GM12878 (cell line): ENCODE results near the gene BNC2. TPM values are rescaled to one million over a fixed set of nuclear protein-coding genes. Genes with fewer than 3 reads are reported as not detected.

Source experiments
- ATAC-seq: fragments of 200-7000 bp; cut with Tn5 transposase; 3 replicates; pipeline ENCODE4 v1.9.1; 2020; ENCODE audit warnings: mild to moderate bottlenecking, moderate library complexity
- BruUV-seq: library from RNA; stranded (reverse); fragments of 400-500 nt; replicated peaks from 2 replicates; lab custom pipeline; 2021; lab: Mats Ljungman, UMichigan
- CTCF ChIA-PET: fragments of 300-600 bp; sonication (Branson Sonifier 250); formaldehyde crosslinking; extraction: SDS; loops from one replicate; lab custom pipeline; 2021; ENCODE audit warnings: inconsistent platforms; lab: Yijun Ruan, JAX
- POLR2A ChIA-PET: fragments of 350-600 bp; formaldehyde crosslinking; extraction: SDS; loops from one replicate; lab custom pipeline; 2021; ENCODE audit warnings: inconsistent platforms; lab: Charles Lee
- RAD21 ChIA-PET: fragments of 300-600 bp; sonication (Branson Sonifier 250); formaldehyde crosslinking; loops from one replicate; lab custom pipeline; 2023; ENCODE audit warnings: antibody characterized with exemption; ENCODE audit not compliant: unreplicated experiment; lab: Charles Lee
- SMC1A ChIA-PET: fragments of 300-600 bp; sonication (Branson Sonifier 250); formaldehyde crosslinking; loops from one replicate; lab custom pipeline; 2023; ENCODE audit not compliant: unreplicated experiment, uncharacterized antibody; lab: Charles Lee
- DNase-seq: peaks from one replicate; pipeline ENCODE4 v3.0.0-alpha.2; 2011; ENCODE audit warnings: low read depth, low spot score
- FAIRE-seq: peaks from 3 replicates; lab custom pipeline; 2011; peaks lifted over from hg19 to GRCh38; lab: Jason Lieb, UNC
- H2AFZ ChIP-seq: 2 replicates; pipeline ENCODE4 v1.6.0; 2011; ENCODE audit warnings: low read depth, low read length, control low read depth; ENCODE audit not compliant: control insufficient read depth
- H3K27ac ChIP-seq: 2 replicates; pipeline ENCODE4 v1.5.1; 2011; ENCODE audit warnings: control low read depth; ENCODE audit not compliant: control insufficient read depth, insufficient read depth
- H3K27me3 ChIP-seq, 2 experiments: replicated peaks in 1 of 2; 2 replicates each; pipeline versions ENCODE4 v1.6.0 to v1.6.1; 2011; ENCODE audit warnings: low read length in 1 of 2; ENCODE audit not compliant: control insufficient read depth in 2 of 2, insufficient read depth in 2 of 2
- H3K36me3 ChIP-seq, 2 experiments: 2 replicates each; pipeline ENCODE4 v1.5.1; 2011; ENCODE audit warnings: low read length in 1 of 2; ENCODE audit not compliant: control insufficient read depth in 2 of 2, insufficient read depth in 2 of 2
- H3K4me1 ChIP-seq: 2 replicates; pipeline ENCODE4 v1.6.1; 2011; ENCODE audit warnings: mild to moderate bottlenecking, low read length, moderate library complexity, mixed read lengths; ENCODE audit not compliant: control insufficient read depth, insufficient read depth
- H3K4me2 ChIP-seq: 2 replicates; pipeline ENCODE4 v1.6.0; 2011; ENCODE audit warnings: control low read depth; ENCODE audit not compliant: control insufficient read depth, insufficient read depth
- H3K4me3 ChIP-seq: fragments of 200-600 bp; sonication (generic); 2 replicates; pipeline ENCODE4 v1.5.1; 2016
- H3K79me2 ChIP-seq: 2 replicates; pipeline ENCODE4 v1.6.0; 2011; ENCODE audit warnings: low read length; ENCODE audit not compliant: control insufficient read depth, insufficient read depth
- H3K9ac ChIP-seq: 2 replicates; pipeline ENCODE4 v1.8.0; 2011; ENCODE audit warnings: low read length, control low read depth, mixed read lengths; ENCODE audit not compliant: control insufficient read depth, insufficient read depth
- H3K9me3 ChIP-seq: replicated peaks from 3 replicates; pipeline ENCODE4 v1.5.1; 2011; ENCODE audit warnings: mild to moderate bottlenecking, low read length; ENCODE audit not compliant: control insufficient read depth, insufficient read depth
- H4K20me1 ChIP-seq: 2 replicates; pipeline ENCODE4 v1.6.0; 2011; ENCODE audit not compliant: control insufficient read depth, insufficient read depth
- E4F1 ChIP-seq: fragments of 450-650 bp; IDR thresholded peaks from 2 replicates; pipeline ENCODE4 v1.6.1; 2018; ENCODE audit warnings: borderline replicate concordance, mild to moderate bottlenecking; ENCODE audit not compliant: partially characterized antibody
- HDAC6 ChIP-seq: fragments of 200-600 bp; sonication (generic); IDR thresholded peaks from one replicate; pipeline ENCODE4 v1.8.0; 2017; ENCODE audit warnings: antibody characterized with exemption; ENCODE audit not compliant: unreplicated experiment
- IKZF1 ChIP-seq: fragments of 450-650 bp; conservative IDR thresholded peaks from 2 replicates; pipeline ENCODE4 v1.6.1; 2017; ENCODE audit warnings: antibody characterized with exemption, mild to moderate bottlenecking
- IRF4 ChIP-seq: IDR thresholded peaks from 2 replicates; pipeline ENCODE4 v1.6.1; 2011; ENCODE audit warnings: low read depth, low read length
- NRF1 ChIP-seq: conservative IDR thresholded peaks from 2 replicates; pipeline ENCODE4 v1.6.1; 2011; ENCODE audit warnings: mild to moderate bottlenecking, low read depth, low read length, improper control_type of control experiment
- PAX5 ChIP-seq: IDR thresholded peaks from 2 replicates; pipeline ENCODE4 v1.6.1; 2011; ENCODE audit warnings: low read depth, low read length, borderline replicate concordance
- RAD51 ChIP-seq: fragments of 450-650 bp; IDR thresholded peaks from 2 replicates; pipeline ENCODE4 v1.6.1; 2016; ENCODE audit warnings: moderate library complexity, mild to moderate bottlenecking, inconsistent platforms
- RCOR1 ChIP-seq: conservative IDR thresholded peaks from 2 replicates; pipeline ENCODE4 v1.6.1; 2012; ENCODE audit warnings: low read depth, low read length, improper control_type of control experiment
- SIX5 ChIP-seq: IDR thresholded peaks from 2 replicates; pipeline ENCODE4 v1.6.1; 2011; ENCODE audit warnings: mild to moderate bottlenecking, low read depth, low read length, moderate library complexity; ENCODE audit not compliant: severe bottlenecking
- ZNF217 ChIP-seq: fragments of 450-650 bp; IDR thresholded peaks from 2 replicates; pipeline ENCODE4 v1.6.1; 2017; ENCODE audit warnings: antibody characterized with exemption, mild to moderate bottlenecking
- ZNF687 ChIP-seq: fragments of 450-650 bp; IDR thresholded peaks from 2 replicates; pipeline ENCODE4 v1.6.1; 2017; ENCODE audit warnings: mild to moderate bottlenecking, moderate library complexity
- ZZZ3 ChIP-seq: IDR thresholded peaks from 2 replicates; pipeline ENCODE4 v1.6.1; 2011; ENCODE audit warnings: low read depth; ENCODE audit not compliant: control insufficient read depth, insufficient read length
- WGBS: methylation state at CpG from one replicate; pipeline ENCODE4 v1.1.6; 2016; ENCODE audit warnings: low lambda C conversion rate; ENCODE audit not compliant: insufficient replicate concordance, insufficient coverage; ENCODE audit errors: missing lambda C conversion rate; 5-methylcytosine and 5-hydroxymethylcytosine counted together
- in situ Hi-C: fragments of 300-500 bp; cut with MboI; formaldehyde crosslinking; loops from 9 replicates; pipeline ENCODE4 v1.14.3; 2018; ENCODE audit warnings: mixed read lengths
- intact Hi-C: fragments of 100-400 bp; cut with micrococcal nuclease; formaldehyde crosslinking; loops from one replicate; pipeline ENCODE4 v1.14.2; 2022; ENCODE audit not compliant: unreplicated experiment
- polyA plus RNA-seq, 11 experiments: library from polyadenylated mRNA; depleted of rRNA in 4 of 11; unstranded in 6 of 11; stranded (reverse) in 5 of 11; fragments of >200 nt; fragmentation: Nextera tagmentation in 4 of 11; fragmentation: Illumina TruSeq in 1 of 11; extraction: Ambion mirVana in 4 of 11; extraction: Trizol in 1 of 11; gene quantifications; 1 replicate in 1 of 11; 2 replicates in 10 of 11; pipeline versions ENCODE4 v1.2.1 to v1.2.3, GENCODE V29; 2011 to 2016; ENCODE audit warnings: inconsistent platforms in 2 of 11, missing spikeins in 2 of 11, low read depth in 1 of 11
- total RNA-seq, 4 experiments: library from RNA; depleted of rRNA in 3 of 4; stranded (reverse); fragments of >200 nt in 3 of 4; fragmentation: Illumina TruSeq in 1 of 4; extraction: Trizol in 1 of 4; gene quantifications; 2 replicates each; pipeline versions ENCODE4 v1.2.1 to v1.2.3, GENCODE V29; 2013 to 2021

Gene BNC2
- total and polyA plus RNA-seq, 10 of the 15 experiments (the other 5 are each of a cell fraction or from before 2014, with no cell fraction given): 0.05 to 14.5 (median 0.26) TPM

GRCh38 chr9:16516891-16517290 is 353.6 kb downstream of the BNC2 start:
- no peaks in the 10 kb centered on the region for H3K27me3 ChIP-seq
- H3K4me1 ChIP-seq: no peaks in the 10 kb centered on the region
- ChIA-PET POLR2A (no interaction called here), CTCF (interaction anchor here (1.0 to 1.2 kb wide), 2 partner anchors 11 to 15 kb away, joined by 4 read pairs; no protein-coding TSS in a partner anchor), RAD21 (no interaction called here)
- no peaks in the 10 kb centered on the region for H3K79me2 ChIP-seq
- H3K9me3 ChIP-seq: no peaks in the 10 kb centered on the region
- FAIRE-seq: peak; percentile 47
- H3K27ac ChIP-seq: no peak overlapping the region
- 0% methylated on average over 2 of the region's 2 CpGs for WGBS
- no peaks in the 10 kb centered on the region for H3K36me3 ChIP-seq
- in situ Hi-C loops: no loop called here
- no peak for TF ChIP-seq IRF4
- no peak for TF ChIP-seq IKZF1
- TF ChIP-seq NRF1: no peak
- TF ChIP-seq ZZZ3: no peak
- no peak for TF ChIP-seq RAD51
- TF ChIP-seq HDAC6: no peak
- TF ChIP-seq SIX5: no peak
- TF ChIP-seq, all 136 proteins: peak for 0
- no TSS peak for BruUV-seq
- ATAC-seq: no peak
- no peak overlapping the region for H3K4me3 ChIP-seq
- no peak overlapping the region for H3K4me2 ChIP-seq
- no peak overlapping the region for H2AFZ ChIP-seq
- no peaks in the 10 kb centered on the region for H4K20me1 ChIP-seq
- no peak overlapping the region for H3K9ac ChIP-seq
- intact Hi-C loops: no loop called here
- SMC1A ChIA-PET: interaction anchor here (0.8 to 1.6 kb wide), 5 partner anchors 11 to 42 kb away, joined by 4 to 5 read pairs (median 4); no protein-coding TSS in a partner anchor
- no peak for DNase-seq

DNA sequence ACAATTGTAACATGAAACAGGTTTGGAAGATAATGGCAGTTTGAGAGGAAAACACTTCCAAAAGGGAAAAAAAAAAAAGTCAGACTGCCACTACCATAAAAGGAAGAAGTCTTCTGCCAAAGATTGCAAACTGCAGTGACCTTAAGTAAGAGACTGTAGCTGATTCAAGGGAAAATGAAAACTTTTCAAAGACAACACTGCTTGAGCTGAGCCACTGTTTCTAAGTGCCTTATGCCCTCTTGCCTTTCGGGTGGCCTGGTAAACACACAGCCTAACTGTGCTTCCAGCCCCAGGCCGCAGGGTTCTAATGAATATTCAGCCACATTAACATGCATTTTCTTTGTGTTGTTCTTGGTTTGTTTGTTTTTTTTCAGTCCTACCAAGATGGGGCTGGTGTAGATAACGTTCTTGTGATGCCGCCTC is 354.6 kb downstream of the BNC2 start:
- Histone ChIP-seq H3K4me2 (no peak overlapping the region), H3K4me3 (no peak overlapping the region), H3K27ac (no peak overlapping the region), H3K4me1 (no peaks in the 10 kb centered on the region), H3K27me3 (no peaks in the 10 kb centered on the region), H2AFZ (no peak overlapping the region), H3K79me2 (no peaks in the 10 kb centered on the region), H3K36me3 (no peaks in the 10 kb centered on the region), H4K20me1 (no peaks in the 10 kb centered on the region), H3K9ac (no peak overlapping the region), H3K9me3 (no peaks in the 10 kb centered on the region)
- ChIA-PET RAD21 (interaction anchor here (1.0 kb wide), 1 partner anchor 9 kb away, joined by 4 read pairs; no protein-coding TSS in a partner anchor), CTCF (interaction anchor here (0.6 to 1.0 kb wide), 2 partner anchors 27 to 547 kb away, joined by 3 read pairs; no protein-coding TSS in a partner anchor), SMC1A (interaction anchor here (0.7 to 1.8 kb wide), 4 partner anchors 9 to 69 kb away, joined by 3 to 7 read pairs (median 4); no protein-coding TSS in a partner anchor), POLR2A (no interaction called here)
- intact Hi-C loops: no loop called here
- no peak for DNase-seq
- FAIRE-seq: no peak
- in situ Hi-C loops: no loop called here
- no TSS peak for BruUV-seq
- 20% methylated on average over 4 of the region's 4 CpGs for WGBS
- ATAC-seq: no peak
- no peak for TF ChIP-seq E4F1
- TF ChIP-seq ZNF687: no peak
- no peak for TF ChIP-seq RCOR1
- TF ChIP-seq ZNF217: no peak
- TF ChIP-seq PAX5: no peak
